Measurements from ENCODE around the gene MYO15B. TPM values are rescaled to one million over a fixed set of nuclear protein-coding genes. Genes with fewer than 3 reads are reported as not detected.

MYO15B gene
- total and polyA plus RNA-seq, 4 experiments from 2014 or later, result 0.89 to 83.7 (median 75.1) TPM; not detected in 1

DNA sequence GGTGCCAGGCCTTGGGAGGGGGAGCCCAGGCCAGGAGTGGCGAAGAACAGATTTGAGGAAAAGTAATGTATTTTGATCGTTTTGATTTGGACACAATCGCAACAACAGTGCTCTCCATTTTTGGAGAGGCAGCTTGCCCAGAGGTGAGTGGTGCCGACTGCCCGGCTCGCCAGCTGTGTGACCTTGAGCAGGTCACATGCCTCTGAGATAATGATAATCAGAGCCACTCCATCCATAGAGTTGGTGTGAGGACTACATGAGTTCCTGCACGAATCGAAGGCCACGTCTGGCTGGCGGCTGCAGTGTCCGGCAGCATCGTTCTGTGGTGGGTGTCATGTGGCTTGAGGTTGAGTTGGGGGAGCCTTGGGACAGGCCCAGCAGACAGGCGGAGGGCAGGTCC is 41.4 kb upstream of the MYO15B start:
- H3K4me1 Mint-ChIP-seq, result peaks cover 0 to 7% (median 0%) of the 10 kb centered on the region in 4 donors
- POLR2A ChIA-PET (ENCODE audit: partially characterized antibody), result no interaction called here
- no peak overlapping the region for H3K4me3 ChIP-seq (ENCODE audit: low read length in 2 of 2)
- no peak for DNase-seq
- H3K36me3 ChIP-seq (ENCODE audit: insufficient read depth, low read length), result no peaks in the 10 kb centered on the region
- CTCF ChIA-PET (ENCODE audit: partially characterized antibody), result no interaction called here
- H3K27me3 ChIP-seq (ENCODE audit: insufficient read depth, low read length), result no peaks in the 10 kb centered on the region
- no peak overlapping the region for H3K4me3 Mint-ChIP-seq
- H3K4me1 ChIP-seq (ENCODE audit: insufficient read depth, low read length), result no peaks in the 10 kb centered on the region
- H3K27me3 Mint-ChIP-seq, result no peaks in the 10 kb centered on the region
- H3K36me3 Mint-ChIP-seq, result peaks cover 4 to 11% of the 10 kb centered on the region in 2 donors
- H3K27ac Mint-ChIP-seq, result peak overlapping the region in 1 of 7 donors; percentile 67
- H3K9me3 ChIP-seq (ENCODE audit: control insufficient read depth in 1 of 2, low read length in 2 of 2), result no peaks in the 10 kb centered on the region
- H3K27ac ChIP-seq (ENCODE audit: low read depth, low read length), result no peak overlapping the region
- intact Hi-C loops (cut with micrococcal nuclease), result no loop called here
- H3K9me3 Mint-ChIP-seq, result no peaks in the 10 kb centered on the region

DNA sequence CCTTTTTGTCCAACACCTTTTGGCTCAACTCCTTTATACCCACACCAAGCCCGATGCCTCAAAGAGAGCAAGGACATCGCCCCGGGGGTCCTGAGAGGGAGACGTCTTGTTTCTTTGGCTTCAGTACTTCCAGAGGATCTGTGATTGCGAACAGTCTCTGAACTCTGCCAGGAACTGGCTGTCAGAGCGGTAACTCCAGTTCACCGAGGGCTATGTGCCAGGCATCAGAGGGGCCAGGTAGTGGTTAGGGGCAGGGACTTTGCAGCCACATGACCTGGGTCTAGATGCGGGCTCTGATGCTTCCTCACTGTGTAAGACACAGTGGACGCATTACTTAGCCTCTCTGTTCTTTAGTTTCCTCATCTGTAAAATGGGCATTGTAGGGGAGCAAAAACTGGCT is 40.5 kb upstream of the MYO15B start:
- intact Hi-C loops (cut with micrococcal nuclease), result no loop called here
- H3K36me3 ChIP-seq (ENCODE audit: insufficient read depth, low read length), result no peaks in the 10 kb centered on the region
- Mint-ChIP-seq H3K9me3 (no peaks in the 10 kb centered on the region), H3K27me3 (no peaks in the 10 kb centered on the region), H3K4me3 (no peak overlapping the region), H3K27ac (no peak overlapping the region), H3K4me1 (peaks cover 0 to 4% (median 0%) of the 10 kb centered on the region in 4 donors), H3K36me3 (peaks cover 4 to 9% of the 10 kb centered on the region in 2 donors)
- ChIA-PET POLR2A (ENCODE audit: partially characterized antibody) (no interaction called here), CTCF (ENCODE audit: partially characterized antibody) (no interaction called here)
- no peaks in the 10 kb centered on the region for H3K9me3 ChIP-seq (ENCODE audit: control insufficient read depth in 1 of 2, low read length in 2 of 2)
- H3K4me1 ChIP-seq (ENCODE audit: insufficient read depth, low read length), result no peaks in the 10 kb centered on the region
- H3K27ac ChIP-seq (ENCODE audit: low read depth, low read length), result no peak overlapping the region
- no peaks in the 10 kb centered on the region for H3K27me3 ChIP-seq (ENCODE audit: insufficient read depth, low read length)
- no peak for DNase-seq
- H3K4me3 ChIP-seq (ENCODE audit: low read length in 2 of 2), result no peak overlapping the region

- Mint-ChIP-seq H3K9me3 (no peaks in the 10 kb centered on the region), H3K36me3 (peaks cover 4 to 8% of the 10 kb centered on the region in 2 donors), H3K4me3 (no peak overlapping the region), H3K4me1 (no peaks in the 10 kb centered on the region), H3K27ac (no peak overlapping the region), H3K27me3 (no peaks in the 10 kb centered on the region)
- intact Hi-C loops (cut with micrococcal nuclease), result no loop called here
- DNase-seq, result no peak
- Histone ChIP-seq H3K36me3 (ENCODE audit: insufficient read depth, low read length) (no peaks in the 10 kb centered on the region), H3K4me3 (ENCODE audit: low read length in 2 of 2) (no peak overlapping the region), H3K9me3 (ENCODE audit: control insufficient read depth in 1 of 2, low read length in 2 of 2) (no peaks in the 10 kb centered on the region), H3K27me3 (ENCODE audit: insufficient read depth, low read length) (no peaks in the 10 kb centered on the region), H3K4me1 (ENCODE audit: insufficient read depth, low read length) (no peaks in the 10 kb centered on the region), H3K27ac (ENCODE audit: low read depth, low read length) (no peak overlapping the region)
- ChIA-PET CTCF (ENCODE audit: partially characterized antibody) (interaction anchor here (1.2 kb wide), 1 partner anchor 52 kb away, joined by 3 read pairs; no protein-coding TSS in a partner anchor), POLR2A (ENCODE audit: partially characterized antibody) (no interaction called here)
Measured at GRCh38 chr17:75548813-75549212, 38.8 kb upstream of the MYO15B start.

- Mint-ChIP-seq H3K36me3 (peaks cover 4 to 8% of the 10 kb centered on the region in 2 donors), H3K4me1 (no peaks in the 10 kb centered on the region), H3K27ac (no peak overlapping the region), H3K9me3 (no peaks in the 10 kb centered on the region), H3K27me3 (no peaks in the 10 kb centered on the region), H3K4me3 (no peak overlapping the region)
- CTCF ChIA-PET (ENCODE audit: partially characterized antibody), result interaction anchor here (1.2 kb wide), 1 partner anchor 51 kb away, joined by 3 read pairs; no protein-coding TSS in a partner anchor
- no peak for DNase-seq
- Histone ChIP-seq H3K9me3 (ENCODE audit: control insufficient read depth in 1 of 2, low read length in 2 of 2) (no peaks in the 10 kb centered on the region), H3K27ac (ENCODE audit: low read depth, low read length) (no peak overlapping the region), H3K4me1 (ENCODE audit: insufficient read depth, low read length) (no peaks in the 10 kb centered on the region), H3K27me3 (ENCODE audit: insufficient read depth, low read length) (no peaks in the 10 kb centered on the region), H3K4me3 (ENCODE audit: low read length in 2 of 2) (no peak overlapping the region), H3K36me3 (ENCODE audit: insufficient read depth, low read length) (no peaks in the 10 kb centered on the region)
- intact Hi-C loops (cut with micrococcal nuclease), result no loop called here
- POLR2A ChIA-PET (ENCODE audit: partially characterized antibody), result no interaction called here
Measured at GRCh38 chr17:75549246-75550138, 38.1 kb upstream of the MYO15B start.

GRCh38 chr17:75550139-75550465 is 37.5 kb upstream of the MYO15B start:
- no peaks in the 10 kb centered on the region for H3K4me1 ChIP-seq (ENCODE audit: insufficient read depth, low read length)
- Mint-ChIP-seq H3K27ac (no peak overlapping the region), H3K4me3 (no peak overlapping the region), H3K4me1 (no peaks in the 10 kb centered on the region), H3K36me3 (peaks cover 4 to 8% of the 10 kb centered on the region in 2 donors), H3K9me3 (no peaks in the 10 kb centered on the region), H3K27me3 (no peaks in the 10 kb centered on the region)
- POLR2A ChIA-PET (ENCODE audit: partially characterized antibody), result no interaction called here
- H3K9me3 ChIP-seq (ENCODE audit: control insufficient read depth in 1 of 2, low read length in 2 of 2), result no peaks in the 10 kb centered on the region
- no peak overlapping the region for H3K4me3 ChIP-seq (ENCODE audit: low read length in 2 of 2)
- DNase-seq, result no peak
- intact Hi-C loops (cut with micrococcal nuclease), result no loop called here
- CTCF ChIA-PET (ENCODE audit: partially characterized antibody), result no interaction called here
- no peak overlapping the region for H3K27ac ChIP-seq (ENCODE audit: low read depth, low read length)
- no peaks in the 10 kb centered on the region for H3K27me3 ChIP-seq (ENCODE audit: insufficient read depth, low read length)
- no peaks in the 10 kb centered on the region for H3K36me3 ChIP-seq (ENCODE audit: insufficient read depth, low read length)

DNA sequence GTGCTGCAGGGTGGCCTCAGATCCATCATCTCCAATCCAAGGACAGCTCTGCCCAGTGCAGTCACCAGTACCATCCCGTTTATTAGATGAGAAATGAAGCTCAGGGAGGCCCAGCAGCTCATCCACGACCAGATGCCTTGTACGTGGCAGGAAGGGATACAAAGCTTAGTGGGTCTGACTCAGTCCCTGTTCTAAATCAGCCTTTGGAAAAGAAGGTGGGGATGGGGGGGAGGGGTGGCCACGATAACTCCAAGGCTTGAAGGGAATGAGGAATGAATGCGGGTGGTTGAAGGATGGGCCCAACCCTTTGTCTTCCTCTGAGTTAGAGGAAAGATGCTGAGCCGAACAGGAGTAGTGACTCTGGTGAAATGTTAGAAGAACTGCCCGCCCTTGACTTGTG is 36.3 kb upstream of the MYO15B start:
- Histone ChIP-seq H3K9me3 (ENCODE audit: control insufficient read depth in 1 of 2, low read length in 2 of 2) (no peaks in the 10 kb centered on the region), H3K36me3 (ENCODE audit: insufficient read depth, low read length) (no peaks in the 10 kb centered on the region), H3K27me3 (ENCODE audit: insufficient read depth, low read length) (no peaks in the 10 kb centered on the region), H3K4me1 (ENCODE audit: insufficient read depth, low read length) (no peaks in the 10 kb centered on the region), H3K4me3 (ENCODE audit: low read length in 2 of 2) (no peak overlapping the region), H3K27ac (ENCODE audit: low read depth, low read length) (no peak overlapping the region)
- Mint-ChIP-seq H3K4me1 (no peaks in the 10 kb centered on the region), H3K4me3 (no peak overlapping the region), H3K27ac (no peak overlapping the region), H3K27me3 (no peaks in the 10 kb centered on the region), H3K36me3 (peaks cover 4 to 8% of the 10 kb centered on the region in 2 donors), H3K9me3 (no peaks in the 10 kb centered on the region)
- intact Hi-C loops (cut with micrococcal nuclease), result no loop called here
- ChIA-PET CTCF (ENCODE audit: partially characterized antibody) (no interaction called here), POLR2A (ENCODE audit: partially characterized antibody) (interaction anchor here (0.6 kb wide), 1 partner anchor 31 kb away, joined by 3 read pairs; no protein-coding TSS in a partner anchor)
- no peak for DNase-seq

DNA sequence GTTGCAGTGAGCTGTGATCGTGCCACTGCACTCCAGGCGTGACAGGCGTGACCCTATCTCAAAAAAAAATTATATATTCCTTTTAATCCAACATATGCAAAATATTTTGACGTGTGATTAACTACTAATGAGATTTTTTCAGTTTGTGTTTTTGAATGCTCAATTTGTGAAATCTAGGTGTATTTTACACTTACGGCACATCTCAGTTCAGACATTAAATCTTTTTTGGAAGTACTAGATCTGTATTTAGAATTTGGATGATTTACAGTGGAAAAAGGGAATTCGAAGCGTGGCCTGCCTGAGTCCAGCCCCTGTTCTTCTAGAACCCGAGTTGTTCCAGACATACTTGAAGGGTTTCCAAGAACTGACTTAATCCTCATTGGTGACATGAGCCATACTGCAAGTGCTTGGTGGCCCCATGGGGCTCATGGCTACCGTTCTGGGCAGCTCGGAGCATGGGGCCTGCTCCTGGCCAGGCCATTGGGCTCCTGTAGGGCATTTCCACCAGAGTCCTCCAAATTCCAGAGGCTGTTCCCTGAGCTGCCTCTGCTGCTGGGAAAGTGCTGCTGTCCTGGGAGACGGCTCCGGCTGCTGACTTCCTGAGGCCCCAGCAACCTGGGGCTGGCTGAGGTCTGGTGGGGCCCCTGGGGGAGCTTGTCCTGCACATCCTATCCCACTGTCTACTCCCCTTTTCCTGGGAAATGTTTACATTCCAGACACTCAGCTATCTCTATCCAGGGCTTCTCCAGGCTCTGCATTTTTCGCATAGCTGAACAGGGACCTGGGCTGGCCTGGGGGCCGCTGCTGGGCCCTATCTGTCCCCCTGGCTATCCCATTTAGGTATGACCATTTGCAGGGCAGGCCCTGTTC is 34.9 kb upstream of the MYO15B start:
- no peak for DNase-seq
- Mint-ChIP-seq H3K27ac (peak overlapping the region in 1 of 7 donors; percentile 46), H3K27me3 (no peaks in the 10 kb centered on the region), H3K4me1 (no peaks in the 10 kb centered on the region), H3K36me3 (peaks cover 4 to 5% of the 10 kb centered on the region in 2 donors), H3K4me3 (no peak overlapping the region), H3K9me3 (no peaks in the 10 kb centered on the region)
- no peaks in the 10 kb centered on the region for H3K9me3 ChIP-seq (ENCODE audit: control insufficient read depth in 1 of 2, low read length in 2 of 2)
- H3K27ac ChIP-seq (ENCODE audit: low read depth, low read length), result no peak overlapping the region
- H3K4me1 ChIP-seq (ENCODE audit: insufficient read depth, low read length), result no peaks in the 10 kb centered on the region
- no peaks in the 10 kb centered on the region for H3K27me3 ChIP-seq (ENCODE audit: insufficient read depth, low read length)
- H3K4me3 ChIP-seq (ENCODE audit: low read length in 2 of 2), result no peak overlapping the region
- intact Hi-C loops (cut with micrococcal nuclease), result no loop called here
- ChIA-PET CTCF (ENCODE audit: partially characterized antibody) (interaction anchor here (1.0 kb wide), 1 partner anchor 36 kb away, joined by 3 read pairs; no protein-coding TSS in a partner anchor), POLR2A (ENCODE audit: partially characterized antibody) (interaction anchor here (0.6 to 0.7 kb wide), 2 partner anchors 29 to 48 kb away, joined by 3 to 4 read pairs; no protein-coding TSS in a partner anchor)
- no peaks in the 10 kb centered on the region for H3K36me3 ChIP-seq (ENCODE audit: insufficient read depth, low read length)
